ENCODE results near the gene PEX10. TPM values are rescaled to one million over a fixed set of nuclear protein-coding genes. Genes with fewer than 3 reads are reported as not detected.

The PEX10 gene
- total and polyA plus RNA-seq, 4 donors = 6.2 to 16.4 (median 11.8) TPM

DNA sequence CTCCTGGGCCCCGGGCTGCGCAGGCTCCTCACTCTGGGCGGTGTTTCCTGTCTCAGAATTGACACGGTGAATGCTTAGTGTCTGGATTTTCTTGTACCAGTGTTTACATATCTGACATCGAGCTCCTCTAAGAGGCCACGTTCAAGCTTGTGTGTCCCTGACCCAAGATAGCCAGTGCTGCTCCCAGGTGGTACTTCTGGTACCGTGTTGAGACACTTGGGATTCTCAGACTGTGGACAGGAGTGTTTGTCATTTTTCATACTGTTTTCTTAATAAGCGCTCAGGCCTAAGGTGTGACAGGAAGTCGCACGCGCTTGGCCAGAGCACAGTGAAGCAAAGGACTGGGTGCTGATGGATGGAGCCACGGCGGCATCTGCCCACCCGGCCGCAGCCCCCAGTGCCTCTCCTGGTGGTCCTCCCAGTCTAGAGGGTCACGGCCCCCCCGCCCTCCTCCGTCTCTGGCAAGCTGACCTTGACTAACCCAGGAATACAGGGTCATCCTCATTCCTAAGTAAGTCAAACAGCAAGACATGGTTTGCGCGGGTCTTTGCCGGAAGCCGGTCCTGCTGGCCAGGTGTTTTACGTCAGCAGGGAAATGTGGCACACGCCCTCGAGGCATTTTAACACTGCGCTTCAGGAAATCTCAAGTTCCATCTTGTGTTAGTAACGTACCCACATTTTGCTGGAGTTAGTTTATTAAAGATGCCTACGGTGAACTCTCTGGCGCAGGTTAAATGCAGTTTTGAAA, 8.0 kb downstream of the PEX10 start:
- 87% methylated on average over 29 of the region's 29 CpGs for WGBS
- Histone ChIP-seq H3K4me1 (ENCODE audit: control insufficient read depth in 4 of 4, insufficient read depth in 4 of 4, low read length in 3 of 4) (peaks cover 7 to 31% (median 22%) of the 10 kb centered on the region in 4 donors), H3K27ac (ENCODE audit: low read depth in 1 of 2, low read length in 2 of 2) (no peak overlapping the region), H3K9me3 (ENCODE audit: control insufficient read depth in 4 of 4, low read length in 3 of 4) (no peaks in the 10 kb centered on the region), H3K4me3 (ENCODE audit: low read depth in 1 of 3, low read length in 3 of 3) (no peak overlapping the region), H3K9ac (ENCODE audit: low read depth in 1 of 2, low read length in 2 of 2) (no peak overlapping the region), H3K36me3 (ENCODE audit: control insufficient read depth in 4 of 4, insufficient read depth in 3 of 4, low read depth in 1 of 4, low read length in 3 of 4) (peaks cover 12 to 61% (median 35%) of the 10 kb centered on the region in 4 donors), H3K27me3 (ENCODE audit: control insufficient read depth in 4 of 4, insufficient read depth in 4 of 4, low read length in 3 of 4) (no peaks in the 10 kb centered on the region)
- TF ChIP-seq SP1 (IDR thresholded peaks at IDR 0.05) (no peak), RAD21 (IDR thresholded peaks at IDR 0.05) (no peak), HNF4G (IDR thresholded peaks at IDR 0.05) (no peak)
- TF ChIP-seq, protein P1, sequence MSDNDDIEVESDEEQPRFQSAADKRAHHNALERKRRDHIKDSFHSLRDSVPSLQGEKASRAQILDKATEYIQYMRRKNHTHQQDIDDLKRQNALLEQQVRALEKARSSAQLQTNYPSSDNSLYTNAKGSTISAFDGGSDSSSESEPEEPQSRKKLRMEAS (IDR thresholded peaks at IDR 0.05) = no peak
- DNase-seq (ENCODE audit: low spot score) = no peak

DNA sequence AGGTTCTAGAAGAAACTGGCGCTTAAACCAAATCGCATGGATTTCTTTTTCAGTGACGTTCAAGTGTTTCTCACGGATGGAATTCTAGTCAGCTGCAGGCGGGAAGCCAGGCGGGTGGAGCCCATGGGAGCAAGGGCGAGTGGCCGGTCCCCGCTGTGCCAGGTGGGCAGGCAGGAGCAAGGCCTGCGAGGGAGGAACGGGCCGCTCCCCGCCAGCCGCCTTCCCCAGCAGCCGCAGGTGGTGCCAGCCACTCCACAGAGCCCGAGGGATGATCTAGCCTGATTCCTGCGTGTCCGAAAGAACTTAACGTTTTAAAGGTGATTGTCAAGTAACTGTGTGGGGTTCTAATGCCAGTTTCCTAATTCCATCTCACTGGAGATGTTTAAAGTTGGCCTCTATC, 9.1 kb downstream of the PEX10 start:
- WGBS = 86% methylated on average over 19 of the region's 19 CpGs
- peaks cover 12 to 66% (median 43%) of the 10 kb centered on the region in 4 donors for H3K36me3 ChIP-seq (ENCODE audit: control insufficient read depth in 4 of 4, insufficient read depth in 3 of 4, low read depth in 1 of 4, low read length in 3 of 4)
- H3K4me3 ChIP-seq (ENCODE audit: low read depth in 1 of 3, low read length in 3 of 3) = no peak overlapping the region
- no peaks in the 10 kb centered on the region for H3K27me3 ChIP-seq (ENCODE audit: control insufficient read depth in 4 of 4, insufficient read depth in 4 of 4, low read length in 3 of 4)
- DNase-seq (ENCODE audit: low spot score) = no peak
- TF ChIP-seq EGR1 (IDR thresholded peaks at IDR 0.05; ENCODE audit: low read depth in 2 of 2) (no peak), NR2F2 (IDR thresholded peaks at IDR 0.05) (no peak), GABPA (IDR thresholded peaks at IDR 0.05 in 1 of 2, conservative IDR thresholded peaks at IDR 0.05 in 1 of 2) (no peak), SP1 (IDR thresholded peaks at IDR 0.05) (no peak), RXRA (IDR thresholded peaks at IDR 0.05) (no peak), JUND (IDR thresholded peaks at IDR 0.05) (no peak), TAF1 (conservative IDR thresholded peaks at IDR 0.05) (no peak)
- TF ChIP-seq, protein P1 (IDR thresholded peaks at IDR 0.05) = no peak
- TF ChIP-seq, protein P2, sequence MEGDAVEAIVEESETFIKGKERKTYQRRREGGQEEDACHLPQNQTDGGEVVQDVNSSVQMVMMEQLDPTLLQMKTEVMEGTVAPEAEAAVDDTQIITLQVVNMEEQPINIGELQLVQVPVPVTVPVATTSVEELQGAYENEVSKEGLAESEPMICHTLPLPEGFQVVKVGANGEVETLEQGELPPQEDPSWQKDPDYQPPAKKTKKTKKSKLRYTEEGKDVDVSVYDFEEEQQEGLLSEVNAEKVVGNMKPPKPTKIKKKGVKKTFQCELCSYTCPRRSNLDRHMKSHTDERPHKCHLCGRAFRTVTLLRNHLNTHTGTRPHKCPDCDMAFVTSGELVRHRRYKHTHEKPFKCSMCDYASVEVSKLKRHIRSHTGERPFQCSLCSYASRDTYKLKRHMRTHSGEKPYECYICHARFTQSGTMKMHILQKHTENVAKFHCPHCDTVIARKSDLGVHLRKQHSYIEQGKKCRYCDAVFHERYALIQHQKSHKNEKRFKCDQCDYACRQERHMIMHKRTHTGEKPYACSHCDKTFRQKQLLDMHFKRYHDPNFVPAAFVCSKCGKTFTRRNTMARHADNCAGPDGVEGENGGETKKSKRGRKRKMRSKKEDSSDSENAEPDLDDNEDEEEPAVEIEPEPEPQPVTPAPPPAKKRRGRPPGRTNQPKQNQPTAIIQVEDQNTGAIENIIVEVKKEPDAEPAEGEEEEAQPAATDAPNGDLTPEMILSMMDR (IDR thresholded peaks at IDR 0.05; ENCODE audit: low read depth, low read length, missing input control) = no peak
- TF ChIP-seq, protein P3, sequence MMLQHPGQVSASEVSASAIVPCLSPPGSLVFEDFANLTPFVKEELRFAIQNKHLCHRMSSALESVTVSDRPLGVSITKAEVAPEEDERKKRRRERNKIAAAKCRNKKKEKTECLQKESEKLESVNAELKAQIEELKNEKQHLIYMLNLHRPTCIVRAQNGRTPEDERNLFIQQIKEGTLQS (IDR thresholded peaks at IDR 0.05) = no peak
- TF ChIP-seq, protein P4, sequence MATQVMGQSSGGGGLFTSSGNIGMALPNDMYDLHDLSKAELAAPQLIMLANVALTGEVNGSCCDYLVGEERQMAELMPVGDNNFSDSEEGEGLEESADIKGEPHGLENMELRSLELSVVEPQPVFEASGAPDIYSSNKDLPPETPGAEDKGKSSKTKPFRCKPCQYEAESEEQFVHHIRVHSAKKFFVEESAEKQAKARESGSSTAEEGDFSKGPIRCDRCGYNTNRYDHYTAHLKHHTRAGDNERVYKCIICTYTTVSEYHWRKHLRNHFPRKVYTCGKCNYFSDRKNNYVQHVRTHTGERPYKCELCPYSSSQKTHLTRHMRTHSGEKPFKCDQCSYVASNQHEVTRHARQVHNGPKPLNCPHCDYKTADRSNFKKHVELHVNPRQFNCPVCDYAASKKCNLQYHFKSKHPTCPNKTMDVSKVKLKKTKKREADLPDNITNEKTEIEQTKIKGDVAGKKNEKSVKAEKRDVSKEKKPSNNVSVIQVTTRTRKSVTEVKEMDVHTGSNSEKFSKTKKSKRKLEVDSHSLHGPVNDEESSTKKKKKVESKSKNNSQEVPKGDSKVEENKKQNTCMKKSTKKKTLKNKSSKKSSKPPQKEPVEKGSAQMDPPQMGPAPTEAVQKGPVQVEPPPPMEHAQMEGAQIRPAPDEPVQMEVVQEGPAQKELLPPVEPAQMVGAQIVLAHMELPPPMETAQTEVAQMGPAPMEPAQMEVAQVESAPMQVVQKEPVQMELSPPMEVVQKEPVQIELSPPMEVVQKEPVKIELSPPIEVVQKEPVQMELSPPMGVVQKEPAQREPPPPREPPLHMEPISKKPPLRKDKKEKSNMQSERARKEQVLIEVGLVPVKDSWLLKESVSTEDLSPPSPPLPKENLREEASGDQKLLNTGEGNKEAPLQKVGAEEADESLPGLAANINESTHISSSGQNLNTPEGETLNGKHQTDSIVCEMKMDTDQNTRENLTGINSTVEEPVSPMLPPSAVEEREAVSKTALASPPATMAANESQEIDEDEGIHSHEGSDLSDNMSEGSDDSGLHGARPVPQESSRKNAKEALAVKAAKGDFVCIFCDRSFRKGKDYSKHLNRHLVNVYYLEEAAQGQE (IDR thresholded peaks at IDR 0.05) = no peak
- TF ChIP-seq, protein P5, sequence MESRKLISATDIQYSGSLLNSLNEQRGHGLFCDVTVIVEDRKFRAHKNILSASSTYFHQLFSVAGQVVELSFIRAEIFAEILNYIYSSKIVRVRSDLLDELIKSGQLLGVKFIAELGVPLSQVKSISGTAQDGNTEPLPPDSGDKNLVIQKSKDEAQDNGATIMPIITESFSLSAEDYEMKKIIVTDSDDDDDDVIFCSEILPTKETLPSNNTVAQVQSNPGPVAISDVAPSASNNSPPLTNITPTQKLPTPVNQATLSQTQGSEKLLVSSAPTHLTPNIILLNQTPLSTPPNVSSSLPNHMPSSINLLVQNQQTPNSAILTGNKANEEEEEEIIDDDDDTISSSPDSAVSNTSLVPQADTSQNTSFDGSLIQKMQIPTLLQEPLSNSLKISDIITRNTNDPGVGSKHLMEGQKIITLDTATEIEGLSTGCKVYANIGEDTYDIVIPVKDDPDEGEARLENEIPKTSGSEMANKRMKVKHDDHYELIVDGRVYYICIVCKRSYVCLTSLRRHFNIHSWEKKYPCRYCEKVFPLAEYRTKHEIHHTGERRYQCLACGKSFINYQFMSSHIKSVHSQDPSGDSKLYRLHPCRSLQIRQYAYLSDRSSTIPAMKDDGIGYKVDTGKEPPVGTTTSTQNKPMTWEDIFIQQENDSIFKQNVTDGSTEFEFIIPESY (IDR thresholded peaks at IDR 0.05) = no peak
- H3K27ac ChIP-seq (ENCODE audit: low read depth in 1 of 2, low read length in 2 of 2) = no peak overlapping the region
- peaks cover 0 to 21% (median 12%) of the 10 kb centered on the region in 4 donors for H3K4me1 ChIP-seq (ENCODE audit: control insufficient read depth in 4 of 4, insufficient read depth in 4 of 4, low read length in 3 of 4)
- H3K9me3 ChIP-seq (ENCODE audit: control insufficient read depth in 4 of 4, low read length in 3 of 4) = no peaks in the 10 kb centered on the region
- no peak overlapping the region for H3K9ac ChIP-seq (ENCODE audit: low read depth in 1 of 2, low read length in 2 of 2)
